HL-60 (cell line): ENCODE data around the gene EARS2.
A peak's percentile ranks its signal among the peaks of the same experiment; 100 is the strongest.

Source experiments
- DNase-seq, 2 experiments: peaks; one replicate each; pipeline ENCODE4 v3.0.0-alpha.2; 2010 to 2020; ENCODE audit warnings: low read depth in 1 of 2, low spot score in 1 of 2
- H3K27ac ChIP-seq: fragments of 250-450 bp; sonication (Bioruptor Pico); replicated peaks from 2 replicates; pipeline ENCODE4 v1.5.1; 2020; ENCODE audit warnings: mild to moderate bottlenecking, moderate library complexity
- H3K27me3 ChIP-seq: fragments of 250-450 bp; sonication (Bioruptor Pico); 2 replicates; pipeline ENCODE4 v1.5.1; 2021; ENCODE audit warnings: mild to moderate bottlenecking, moderate library complexity; ENCODE audit not compliant: insufficient read depth, poor library complexity, severe bottlenecking
- H3K4me3 ChIP-seq: replicated peaks from 2 replicates; pipeline ENCODE4 v1.5.1; 2011; ENCODE audit warnings: mild to moderate bottlenecking, control low read depth, low read length; ENCODE audit not compliant: insufficient read depth
- GABPA ChIP-seq: IDR thresholded peaks from 2 replicates; pipeline ENCODE4 v1.6.1; 2012; ENCODE audit warnings: low read depth
- POLR2AphosphoS5 ChIP-seq: IDR thresholded peaks from 2 replicates; pipeline ENCODE4 v1.6.1; 2012; ENCODE audit warnings: low read depth
- SPI1 ChIP-seq: IDR thresholded peaks from 2 replicates; pipeline ENCODE4 v1.6.1; 2012; ENCODE audit warnings: low read depth, mild to moderate bottlenecking, borderline replicate concordance
- TF ChIP-seq, protein P1 (sequence below): IDR thresholded peaks from 2 replicates; pipeline ENCODE4 v1.6.1; 2012; ENCODE audit warnings: low read depth; ENCODE audit not compliant: insufficient replicate concordance
- TF ChIP-seq, protein P2 (sequence below): IDR thresholded peaks from one replicate; pipeline ENCODE4 v1.5.1; 2011; ENCODE audit warnings: low read length, control low read depth, inconsistent platforms; ENCODE audit not compliant: insufficient read depth

The EARS2 gene

DNA sequence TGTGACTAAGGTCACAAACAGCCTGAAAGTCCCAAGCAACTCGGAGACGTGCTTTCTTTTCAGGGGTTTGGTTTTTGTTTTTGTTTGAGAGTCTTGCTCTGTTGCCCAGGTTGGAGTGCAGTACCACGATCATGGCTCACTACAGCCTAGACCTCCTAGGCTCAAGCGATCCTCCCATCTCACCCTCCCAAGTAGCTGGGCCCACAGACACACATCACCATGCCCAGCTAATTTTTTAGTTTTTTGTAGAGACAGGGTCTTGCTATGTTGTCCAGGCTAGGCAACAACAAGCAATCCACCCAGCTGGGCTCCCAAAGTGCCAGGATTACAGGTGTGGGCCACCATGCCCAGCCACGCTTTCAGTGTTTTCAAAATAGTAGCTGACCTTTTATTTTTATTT lies 27.1 kb downstream of the EARS2 start:
- H3K4me3 ChIP-seq, result no peak overlapping the region
- no peak for DNase-seq
- H3K27ac ChIP-seq, result no peak overlapping the region
- H3K27me3 ChIP-seq, result no peaks in the 10 kb centered on the region
- TF ChIP-seq SPI1 (no peak), POLR2AphosphoS5 (no peak), GABPA (no peak)
- TF ChIP-seq, protein P1, sequence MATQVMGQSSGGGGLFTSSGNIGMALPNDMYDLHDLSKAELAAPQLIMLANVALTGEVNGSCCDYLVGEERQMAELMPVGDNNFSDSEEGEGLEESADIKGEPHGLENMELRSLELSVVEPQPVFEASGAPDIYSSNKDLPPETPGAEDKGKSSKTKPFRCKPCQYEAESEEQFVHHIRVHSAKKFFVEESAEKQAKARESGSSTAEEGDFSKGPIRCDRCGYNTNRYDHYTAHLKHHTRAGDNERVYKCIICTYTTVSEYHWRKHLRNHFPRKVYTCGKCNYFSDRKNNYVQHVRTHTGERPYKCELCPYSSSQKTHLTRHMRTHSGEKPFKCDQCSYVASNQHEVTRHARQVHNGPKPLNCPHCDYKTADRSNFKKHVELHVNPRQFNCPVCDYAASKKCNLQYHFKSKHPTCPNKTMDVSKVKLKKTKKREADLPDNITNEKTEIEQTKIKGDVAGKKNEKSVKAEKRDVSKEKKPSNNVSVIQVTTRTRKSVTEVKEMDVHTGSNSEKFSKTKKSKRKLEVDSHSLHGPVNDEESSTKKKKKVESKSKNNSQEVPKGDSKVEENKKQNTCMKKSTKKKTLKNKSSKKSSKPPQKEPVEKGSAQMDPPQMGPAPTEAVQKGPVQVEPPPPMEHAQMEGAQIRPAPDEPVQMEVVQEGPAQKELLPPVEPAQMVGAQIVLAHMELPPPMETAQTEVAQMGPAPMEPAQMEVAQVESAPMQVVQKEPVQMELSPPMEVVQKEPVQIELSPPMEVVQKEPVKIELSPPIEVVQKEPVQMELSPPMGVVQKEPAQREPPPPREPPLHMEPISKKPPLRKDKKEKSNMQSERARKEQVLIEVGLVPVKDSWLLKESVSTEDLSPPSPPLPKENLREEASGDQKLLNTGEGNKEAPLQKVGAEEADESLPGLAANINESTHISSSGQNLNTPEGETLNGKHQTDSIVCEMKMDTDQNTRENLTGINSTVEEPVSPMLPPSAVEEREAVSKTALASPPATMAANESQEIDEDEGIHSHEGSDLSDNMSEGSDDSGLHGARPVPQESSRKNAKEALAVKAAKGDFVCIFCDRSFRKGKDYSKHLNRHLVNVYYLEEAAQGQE, result no peak
- TF ChIP-seq, protein P2, sequence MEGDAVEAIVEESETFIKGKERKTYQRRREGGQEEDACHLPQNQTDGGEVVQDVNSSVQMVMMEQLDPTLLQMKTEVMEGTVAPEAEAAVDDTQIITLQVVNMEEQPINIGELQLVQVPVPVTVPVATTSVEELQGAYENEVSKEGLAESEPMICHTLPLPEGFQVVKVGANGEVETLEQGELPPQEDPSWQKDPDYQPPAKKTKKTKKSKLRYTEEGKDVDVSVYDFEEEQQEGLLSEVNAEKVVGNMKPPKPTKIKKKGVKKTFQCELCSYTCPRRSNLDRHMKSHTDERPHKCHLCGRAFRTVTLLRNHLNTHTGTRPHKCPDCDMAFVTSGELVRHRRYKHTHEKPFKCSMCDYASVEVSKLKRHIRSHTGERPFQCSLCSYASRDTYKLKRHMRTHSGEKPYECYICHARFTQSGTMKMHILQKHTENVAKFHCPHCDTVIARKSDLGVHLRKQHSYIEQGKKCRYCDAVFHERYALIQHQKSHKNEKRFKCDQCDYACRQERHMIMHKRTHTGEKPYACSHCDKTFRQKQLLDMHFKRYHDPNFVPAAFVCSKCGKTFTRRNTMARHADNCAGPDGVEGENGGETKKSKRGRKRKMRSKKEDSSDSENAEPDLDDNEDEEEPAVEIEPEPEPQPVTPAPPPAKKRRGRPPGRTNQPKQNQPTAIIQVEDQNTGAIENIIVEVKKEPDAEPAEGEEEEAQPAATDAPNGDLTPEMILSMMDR, result no peak

DNA sequence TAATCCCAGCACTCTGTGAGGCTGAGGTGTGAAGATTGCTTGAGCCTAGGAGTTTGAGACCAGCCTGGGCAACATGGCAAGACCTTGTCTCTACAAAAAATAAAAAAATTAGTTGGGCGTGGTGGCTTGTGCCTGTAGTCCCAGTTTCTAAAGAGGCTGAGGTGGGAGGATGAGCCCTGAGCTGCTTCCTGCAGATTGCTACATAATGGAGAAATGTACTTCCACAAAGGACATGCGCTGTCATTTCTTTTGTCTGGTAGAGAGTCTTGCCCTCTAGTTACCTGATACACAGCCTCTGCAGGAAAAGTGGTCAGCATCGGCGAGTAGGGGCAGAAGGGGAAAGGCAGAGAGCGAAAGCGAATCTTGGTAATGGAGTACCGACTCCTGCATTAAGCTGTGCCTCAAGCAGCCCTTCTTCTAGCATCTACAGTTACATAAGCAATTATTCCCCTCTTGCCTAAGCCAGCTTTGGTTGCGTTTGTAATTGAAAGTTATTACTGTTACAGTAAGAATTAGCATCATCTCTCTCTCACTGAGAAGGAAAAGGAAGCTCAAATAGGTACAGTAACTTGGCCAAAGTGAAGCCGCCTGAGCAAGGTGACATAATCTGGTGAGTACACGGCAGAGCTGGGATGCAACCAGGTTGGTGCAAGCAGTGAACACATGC lies 28.4 kb downstream of the EARS2 start:
- peak in 1 of 2 experiments; percentile 33 for DNase-seq
- H3K27ac ChIP-seq, result peak overlapping the region; percentile 16
- TF ChIP-seq, protein P1, result no peak
- no peak for TF ChIP-seq SPI1
- TF ChIP-seq, protein P2, result no peak
- TF ChIP-seq GABPA, result no peak
- no peak for TF ChIP-seq POLR2AphosphoS5

DNA sequence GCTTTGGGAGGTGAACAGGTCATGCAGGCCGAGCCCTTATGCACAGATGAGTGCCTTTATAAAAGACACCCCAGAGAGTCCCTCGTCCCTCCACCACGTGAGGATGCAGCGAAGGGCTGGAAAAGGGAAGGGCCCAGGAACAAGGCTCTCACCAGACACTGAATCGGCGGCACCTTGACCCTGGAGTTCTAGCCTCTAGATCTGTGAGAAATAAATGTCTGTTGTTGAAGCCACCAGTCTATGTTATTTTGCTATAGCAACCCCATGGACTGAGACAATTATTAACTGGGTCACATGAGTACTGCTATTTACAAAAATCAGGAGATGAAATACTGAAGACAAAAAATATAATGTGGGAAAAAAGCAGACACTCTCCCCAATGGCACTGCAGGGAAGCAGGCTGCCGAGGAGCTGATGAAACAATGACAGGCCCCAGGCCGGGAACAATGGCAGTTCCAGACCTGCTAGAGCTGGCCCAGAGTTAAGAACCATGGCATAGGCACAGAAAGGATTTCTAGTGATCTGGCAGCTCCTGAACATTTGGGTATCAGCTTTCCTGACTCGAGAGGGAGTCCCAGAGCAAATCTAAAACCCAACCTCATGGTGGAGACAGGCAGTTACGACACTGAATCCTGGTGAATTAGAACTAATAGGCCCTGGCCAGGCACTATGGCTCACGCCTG lies 29.0 kb downstream of the EARS2 start:
- TF ChIP-seq, protein P1, result no peak
- TF ChIP-seq, protein P2, result no peak
- TF ChIP-seq SPI1, result no peak
- no peak for TF ChIP-seq GABPA
- no peak for TF ChIP-seq POLR2AphosphoS5
- no peak for DNase-seq
- no peaks in the 10 kb centered on the region for H3K27me3 ChIP-seq
- H3K4me3 ChIP-seq, result no peak overlapping the region
- peak overlapping the region; percentile 16; the same call in 1 of the 2 replicates for H3K27ac ChIP-seq

More for the DNA sequence above, 28.4 kb downstream of the EARS2 start:
- Histone ChIP-seq H3K27me3 (no peaks in the 10 kb centered on the region), H3K4me3 (no peak overlapping the region)
